Astrocyte (in vitro differentiated cells and primary cell): ENCODE measurements around the gene DGCR2.

Source experiments
- EZH2 ChIP-seq: IDR thresholded peaks from 2 replicates; pipeline ENCODE4 v1.6.1; 2012; ENCODE audit warnings: mild to moderate bottlenecking, low read length, inconsistent platforms; ENCODE audit not compliant: insufficient read depth
- TF ChIP-seq, protein P1 (sequence below): IDR thresholded peaks from 2 replicates; pipeline ENCODE4 v1.5.1; 2011; ENCODE audit warnings: low read depth, mild to moderate bottlenecking, inconsistent platforms, low read length, moderate library complexity; ENCODE audit not compliant: insufficient read depth

- TF ChIP-seq EZH2, result no peak
- TF ChIP-seq, protein P1, sequence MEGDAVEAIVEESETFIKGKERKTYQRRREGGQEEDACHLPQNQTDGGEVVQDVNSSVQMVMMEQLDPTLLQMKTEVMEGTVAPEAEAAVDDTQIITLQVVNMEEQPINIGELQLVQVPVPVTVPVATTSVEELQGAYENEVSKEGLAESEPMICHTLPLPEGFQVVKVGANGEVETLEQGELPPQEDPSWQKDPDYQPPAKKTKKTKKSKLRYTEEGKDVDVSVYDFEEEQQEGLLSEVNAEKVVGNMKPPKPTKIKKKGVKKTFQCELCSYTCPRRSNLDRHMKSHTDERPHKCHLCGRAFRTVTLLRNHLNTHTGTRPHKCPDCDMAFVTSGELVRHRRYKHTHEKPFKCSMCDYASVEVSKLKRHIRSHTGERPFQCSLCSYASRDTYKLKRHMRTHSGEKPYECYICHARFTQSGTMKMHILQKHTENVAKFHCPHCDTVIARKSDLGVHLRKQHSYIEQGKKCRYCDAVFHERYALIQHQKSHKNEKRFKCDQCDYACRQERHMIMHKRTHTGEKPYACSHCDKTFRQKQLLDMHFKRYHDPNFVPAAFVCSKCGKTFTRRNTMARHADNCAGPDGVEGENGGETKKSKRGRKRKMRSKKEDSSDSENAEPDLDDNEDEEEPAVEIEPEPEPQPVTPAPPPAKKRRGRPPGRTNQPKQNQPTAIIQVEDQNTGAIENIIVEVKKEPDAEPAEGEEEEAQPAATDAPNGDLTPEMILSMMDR, result no peak
These were observed 109.8 kb downstream of the DGCR2 start for GRCh38 chr22:19012308-19012986.
